ENCODE results near the gene CCDC93.

CCDC93 gene

GRCh38 chr2:117949806-117950205 lies 64.1 kb downstream of the CCDC93 start:
- in situ Hi-C loops (cut with HindIII; ENCODE audit: low sequenced_read_pairs) = no loop called here
- no peak for TF ChIP-seq CTCF (IDR thresholded peaks at IDR 0.05; ENCODE audit: low read depth, low read length, missing control alignments)
- no peak for DNase-seq (ENCODE audit: low read depth)
- no peak overlapping the region for H3K4me3 ChIP-seq (ENCODE audit: low read depth, low read length)

GRCh38 chr2:117948615-117949014 lies 65.3 kb downstream of the CCDC93 start:
- TF ChIP-seq CTCF (IDR thresholded peaks at IDR 0.05; ENCODE audit: low read depth, low read length, missing control alignments) = no peak
- H3K4me3 ChIP-seq (ENCODE audit: low read depth, low read length) = no peak overlapping the region
- no peak for DNase-seq (ENCODE audit: low read depth)
- in situ Hi-C loops (cut with HindIII; ENCODE audit: low sequenced_read_pairs) = no loop called here

- TF ChIP-seq CTCF (IDR thresholded peaks at IDR 0.05; ENCODE audit: low read depth, low read length, missing control alignments) = no peak
- DNase-seq (ENCODE audit: low read depth) = no peak
- in situ Hi-C loops (cut with HindIII; ENCODE audit: low sequenced_read_pairs) = no loop called here
- H3K4me3 ChIP-seq (ENCODE audit: low read depth, low read length) = no peak overlapping the region
Measured at GRCh38 chr2:117945296-117945695, 68.6 kb downstream of the CCDC93 start.

- no peak for TF ChIP-seq CTCF (IDR thresholded peaks at IDR 0.05; ENCODE audit: low read depth, low read length, missing control alignments)
- no peak for DNase-seq (ENCODE audit: low read depth)
- no peak overlapping the region for H3K4me3 ChIP-seq (ENCODE audit: low read depth, low read length)
- in situ Hi-C loops (cut with HindIII; ENCODE audit: low sequenced_read_pairs) = no loop called here
Measured at GRCh38 chr2:117944816-117945215, 69.1 kb downstream of the CCDC93 start.

GRCh38 chr2:117943013-117943672 lies 70.7 kb downstream of the CCDC93 start:
- in situ Hi-C loops (cut with HindIII; ENCODE audit: low sequenced_read_pairs) = no loop called here
- no peak overlapping the region for H3K4me3 ChIP-seq (ENCODE audit: low read depth, low read length)
- no peak for DNase-seq (ENCODE audit: low read depth)
- no peak for TF ChIP-seq CTCF (IDR thresholded peaks at IDR 0.05; ENCODE audit: low read depth, low read length, missing control alignments)

- no peak for TF ChIP-seq CTCF (IDR thresholded peaks at IDR 0.05; ENCODE audit: low read depth, low read length, missing control alignments)
- in situ Hi-C loops (cut with HindIII; ENCODE audit: low sequenced_read_pairs) = no loop called here
- no peak for DNase-seq (ENCODE audit: low read depth)
- H3K4me3 ChIP-seq (ENCODE audit: low read depth, low read length) = no peak overlapping the region
Measured at GRCh38 chr2:117942551-117942950, 71.3 kb downstream of the CCDC93 start.
